ENCODE measurements around the gene SLC7A10. TPM values are rescaled to one million over a fixed set of nuclear protein-coding genes. Genes with fewer than 3 reads are reported as not detected.

SLC7A10 gene
- total RNA-seq, 2 experiments from 2014 or later: not detected

GRCh38 chr19:33242911-33243310 lies 17.3 kb upstream of the SLC7A10 start:
- no peak for DNase-seq
- no peak overlapping the region for H3K4me3 Mint-ChIP-seq
- no peak overlapping the region for H3K27ac Mint-ChIP-seq
- no peaks in the 10 kb centered on the region for H3K27me3 Mint-ChIP-seq
- CTCF ChIA-PET: interaction anchor here (1.2 kb wide), 1 partner anchor 166 kb away, joined by 3 read pairs; no protein-coding TSS in a partner anchor
- TF ChIP-seq CTCF (IDR thresholded peaks at IDR 0.05): no peak
- H3K36me3 Mint-ChIP-seq (ENCODE audit: low read depth): no peaks in the 10 kb centered on the region
- intact Hi-C loops (cut with micrococcal nuclease): no loop called here
- H3K4me1 Mint-ChIP-seq (ENCODE audit: low read depth): no peaks in the 10 kb centered on the region
- no peak for ATAC-seq
- peaks cover 9% of the 10 kb centered on the region for H3K9me3 Mint-ChIP-seq
- POLR2A ChIA-PET: interaction anchor here (1.1 kb wide), 1 partner anchor 136 kb away, joined by 3 read pairs; no protein-coding TSS in a partner anchor

- ATAC-seq (no peak), DNase-seq (no peak)
- ChIA-PET CTCF (interaction anchor here (1.1 to 1.8 kb wide), 4 partner anchors 140 to 167 kb away, joined by 3 to 8 read pairs (median 4); no protein-coding TSS in a partner anchor), POLR2A (interaction anchor here (1.1 kb wide), 1 partner anchor 136 kb away, joined by 3 read pairs; no protein-coding TSS in a partner anchor)
- Mint-ChIP-seq H3K4me3 (no peak overlapping the region), H3K9me3 (peaks cover 9% of the 10 kb centered on the region), H3K27me3 (no peaks in the 10 kb centered on the region), H3K36me3 (ENCODE audit: low read depth) (no peaks in the 10 kb centered on the region), H3K27ac (no peak overlapping the region), H3K4me1 (ENCODE audit: low read depth) (no peaks in the 10 kb centered on the region)
- no peak for TF ChIP-seq CTCF (IDR thresholded peaks at IDR 0.05)
- intact Hi-C loops (cut with micrococcal nuclease): no loop called here
These were observed 16.5 kb upstream of the SLC7A10 start for GRCh38 chr19:33242131-33242530.

GRCh38 chr19:33241530-33242101 lies 16.0 kb upstream of the SLC7A10 start:
- H3K4me3 Mint-ChIP-seq: no peak overlapping the region
- H3K9me3 Mint-ChIP-seq: peaks cover 9% of the 10 kb centered on the region
- ChIA-PET CTCF (interaction anchor here (1.1 to 1.8 kb wide), 4 partner anchors 140 to 167 kb away, joined by 3 to 8 read pairs (median 4); no protein-coding TSS in a partner anchor), POLR2A (interaction anchor here (1.1 kb wide), 1 partner anchor 137 kb away, joined by 3 read pairs; no protein-coding TSS in a partner anchor)
- ATAC-seq (peak; percentile 71), DNase-seq (peak; percentile 55)
- peak; percentile 69 for TF ChIP-seq CTCF (IDR thresholded peaks at IDR 0.05)
- H3K27ac Mint-ChIP-seq: no peak overlapping the region
- H3K36me3 Mint-ChIP-seq (ENCODE audit: low read depth): no peaks in the 10 kb centered on the region
- H3K4me1 Mint-ChIP-seq (ENCODE audit: low read depth): no peaks in the 10 kb centered on the region
- H3K27me3 Mint-ChIP-seq: no peaks in the 10 kb centered on the region
- intact Hi-C loops (cut with micrococcal nuclease): no loop called here

- DNase-seq (no peak), ATAC-seq (peak; percentile 27)
- no peak overlapping the region for H3K4me3 Mint-ChIP-seq
- H3K27me3 Mint-ChIP-seq: no peaks in the 10 kb centered on the region
- no peaks in the 10 kb centered on the region for H3K4me1 Mint-ChIP-seq (ENCODE audit: low read depth)
- POLR2A ChIA-PET: no interaction called here
- TF ChIP-seq CTCF (IDR thresholded peaks at IDR 0.05): no peak
- H3K27ac Mint-ChIP-seq: no peak overlapping the region
- H3K36me3 Mint-ChIP-seq (ENCODE audit: low read depth): no peaks in the 10 kb centered on the region
- H3K9me3 Mint-ChIP-seq: peaks cover 8% of the 10 kb centered on the region
- CTCF ChIA-PET: interaction anchor here (1.4 to 1.8 kb wide), 2 partner anchors 164 to 166 kb away, joined by 5 to 8 read pairs; no protein-coding TSS in a partner anchor
- intact Hi-C loops (cut with micrococcal nuclease): no loop called here
These were observed 15.5 kb upstream of the SLC7A10 start for GRCh38 chr19:33241091-33241529.

GRCh38 chr19:33240181-33240771 lies 14.6 kb upstream of the SLC7A10 start:
- DNase-seq (no peak), ATAC-seq (no peak)
- intact Hi-C loops (cut with micrococcal nuclease): no loop called here
- H3K4me1 Mint-ChIP-seq (ENCODE audit: low read depth): no peaks in the 10 kb centered on the region
- TF ChIP-seq CTCF (IDR thresholded peaks at IDR 0.05): no peak
- CTCF ChIA-PET: no interaction called here
- no peaks in the 10 kb centered on the region for H3K36me3 Mint-ChIP-seq (ENCODE audit: low read depth)
- H3K9me3 Mint-ChIP-seq: peaks cover 3% of the 10 kb centered on the region
- H3K27ac Mint-ChIP-seq: no peak overlapping the region
- POLR2A ChIA-PET: interaction anchor here (1.0 kb wide), 1 partner anchor 62 kb away, joined by 3 read pairs; the partner anchor contains the start of gene CEBPA
- H3K27me3 Mint-ChIP-seq: no peaks in the 10 kb centered on the region
- no peak overlapping the region for H3K4me3 Mint-ChIP-seq

All from activated CD8-positive, alpha-beta T cell treated with anti-CD3 and anti-CD28 coated beads for 36 hours (primary cell).